ENCODE data around the gene HOXA13. TPM values are rescaled to one million over a fixed set of nuclear protein-coding genes. Genes with fewer than 3 reads are reported as not detected.

Gene HOXA13
- total RNA-seq, 1 donor: 8.0 TPM

GRCh38 chr7:27178366-27178765, 21.5 kb downstream of the HOXA13 start:
- H3K36me3 ChIP-seq (ENCODE audit: insufficient read depth, low read length): peaks cover 8% of the 10 kb centered on the region
- H3K27ac ChIP-seq (ENCODE audit: low read depth, low read length): peak overlapping the region; percentile 76
- H3K4me3 ChIP-seq (ENCODE audit: insufficient read depth, low read length): peak overlapping the region; percentile 75
- H4K20me1 ChIP-seq (ENCODE audit: insufficient read depth, low read length): no peaks in the 10 kb centered on the region
- peak; percentile 93 for DNase-seq (ENCODE audit: insufficient read length, low spot score, missing footprints)
- H3K9me3 ChIP-seq (ENCODE audit: low read depth, low read length): no peaks in the 10 kb centered on the region
- no peak overlapping the region for H2AFZ ChIP-seq (ENCODE audit: low read length)
- peaks cover 71% of the 10 kb centered on the region for H3K4me1 ChIP-seq (ENCODE audit: insufficient read depth, low read length)
- peaks cover 98% of the 10 kb centered on the region for H3K79me2 ChIP-seq (ENCODE audit: insufficient read depth, low read length)
- no peak for TF ChIP-seq CTCF (IDR thresholded peaks at IDR 0.05; ENCODE audit: extremely low read depth, low read depth, low read length)
- H3K27me3 ChIP-seq (ENCODE audit: insufficient read depth, low read length): no peaks in the 10 kb centered on the region
- peak overlapping the region; percentile 99 for H3K4me2 ChIP-seq (ENCODE audit: insufficient read depth, low read length)

- Histone ChIP-seq H4K20me1 (ENCODE audit: insufficient read depth, low read length) (no peaks in the 10 kb centered on the region), H3K79me2 (ENCODE audit: insufficient read depth, low read length) (peaks cover 98% of the 10 kb centered on the region), H3K27ac (ENCODE audit: low read depth, low read length) (peak overlapping the region; percentile 76), H3K36me3 (ENCODE audit: insufficient read depth, low read length) (peaks cover 8% of the 10 kb centered on the region), H3K4me2 (ENCODE audit: insufficient read depth, low read length) (peak overlapping the region; percentile 99), H2AFZ (ENCODE audit: low read length) (no peak overlapping the region), H3K4me1 (ENCODE audit: insufficient read depth, low read length) (peaks cover 69% of the 10 kb centered on the region), H3K4me3 (ENCODE audit: insufficient read depth, low read length) (peak overlapping the region; percentile 75), H3K27me3 (ENCODE audit: insufficient read depth, low read length) (no peaks in the 10 kb centered on the region), H3K9me3 (ENCODE audit: low read depth, low read length) (no peaks in the 10 kb centered on the region)
- DNase-seq (ENCODE audit: insufficient read length, low spot score, missing footprints): no peak
- TF ChIP-seq CTCF (IDR thresholded peaks at IDR 0.05; ENCODE audit: extremely low read depth, low read depth, low read length): no peak
Observed at GRCh38 chr7:27177795-27178320, 22.0 kb downstream of the HOXA13 start.

- H3K79me2 ChIP-seq (ENCODE audit: insufficient read depth, low read length): peaks cover 98% of the 10 kb centered on the region
- H3K4me2 ChIP-seq (ENCODE audit: insufficient read depth, low read length): peak overlapping the region; percentile 99
- peak overlapping the region; percentile 75 for H3K4me3 ChIP-seq (ENCODE audit: insufficient read depth, low read length)
- no peaks in the 10 kb centered on the region for H3K27me3 ChIP-seq (ENCODE audit: insufficient read depth, low read length)
- no peak for TF ChIP-seq CTCF (IDR thresholded peaks at IDR 0.05; ENCODE audit: extremely low read depth, low read depth, low read length)
- H3K4me1 ChIP-seq (ENCODE audit: insufficient read depth, low read length): peaks cover 62% of the 10 kb centered on the region
- peak overlapping the region; percentile 20 for H2AFZ ChIP-seq (ENCODE audit: low read length)
- peak; percentile 83 for DNase-seq (ENCODE audit: insufficient read length, low spot score, missing footprints)
- no peaks in the 10 kb centered on the region for H3K9me3 ChIP-seq (ENCODE audit: low read depth, low read length)
- H4K20me1 ChIP-seq (ENCODE audit: insufficient read depth, low read length): peaks cover 5% of the 10 kb centered on the region
- peaks cover 3% of the 10 kb centered on the region for H3K36me3 ChIP-seq (ENCODE audit: insufficient read depth, low read length)
- H3K27ac ChIP-seq (ENCODE audit: low read depth, low read length): peak overlapping the region; percentile 76
Observed at GRCh38 chr7:27176962-27177794, 22.7 kb downstream of the HOXA13 start.

- Histone ChIP-seq H2AFZ (ENCODE audit: low read length) (no peak overlapping the region), H3K9me3 (ENCODE audit: low read depth, low read length) (no peaks in the 10 kb centered on the region), H3K36me3 (ENCODE audit: insufficient read depth, low read length) (peaks cover 7% of the 10 kb centered on the region), H4K20me1 (ENCODE audit: insufficient read depth, low read length) (peaks cover 7% of the 10 kb centered on the region), H3K27me3 (ENCODE audit: insufficient read depth, low read length) (no peaks in the 10 kb centered on the region), H3K27ac (ENCODE audit: low read depth, low read length) (peak overlapping the region; percentile 76), H3K4me3 (ENCODE audit: insufficient read depth, low read length) (peak overlapping the region; percentile 75), H3K4me1 (ENCODE audit: insufficient read depth, low read length) (peaks cover 55% of the 10 kb centered on the region), H3K79me2 (ENCODE audit: insufficient read depth, low read length) (peaks cover 98% of the 10 kb centered on the region), H3K4me2 (ENCODE audit: insufficient read depth, low read length) (peak overlapping the region; percentile 99)
- TF ChIP-seq CTCF (IDR thresholded peaks at IDR 0.05; ENCODE audit: extremely low read depth, low read depth, low read length): no peak
- DNase-seq (ENCODE audit: insufficient read length, low spot score, missing footprints): no peak
Observed at GRCh38 chr7:27176524-27176845, 23.4 kb downstream of the HOXA13 start.

All from osteoblast (primary cell).